Neural cell (in vitro differentiated cells): ENCODE results near the gene EPHA8. TPM values are rescaled to one million over a fixed set of nuclear protein-coding genes. Genes with fewer than 3 reads are reported as not detected.

Experiments used
- H2AFZ ChIP-seq: fragments of 200-600, 300-800 bp; sonication (generic), shearing (Covaris generic); 2 replicates; pipeline ENCODE4 v1.6.0; 2014; ENCODE audit warnings: low read depth, mild to moderate bottlenecking, antibody characterized with exemption, low read length, moderate library complexity
- H3F3A ChIP-seq: fragments of 200-600 bp; shearing (Covaris generic); 2 replicates; pipeline ENCODE4 v1.6.1; 2016; ENCODE audit warnings: mild to moderate bottlenecking, moderate library complexity, mixed read lengths, antibody characterized with exemption, low read length; ENCODE audit not compliant: insufficient read depth, poor library complexity, severe bottlenecking
- H3K27ac ChIP-seq: fragments of 200-600, 300-800 bp; sonication (generic), shearing (Covaris generic); 2 replicates; pipeline ENCODE4 v1.5.1; 2014; ENCODE audit warnings: mild to moderate bottlenecking, low read length, moderate library complexity
- H3K27me3 ChIP-seq: fragments of 300-800, 200-600 bp; sonication (generic), shearing (Covaris generic); 2 replicates; pipeline ENCODE4 v1.6.0; 2014; ENCODE audit warnings: mild to moderate bottlenecking, low read depth, low read length, moderate library complexity; ENCODE audit not compliant: insufficient read depth
- H3K36me3 ChIP-seq: fragments of 300-800, 200-600 bp; sonication (generic), shearing (Covaris generic); 2 replicates; pipeline ENCODE4 v1.5.1; 2014; ENCODE audit warnings: mild to moderate bottlenecking, antibody characterized with exemption, low read length, moderate library complexity; ENCODE audit not compliant: insufficient read depth
- H3K4me2 ChIP-seq: fragments of 300-800, 200-600 bp; sonication (generic), shearing (Covaris generic); 2 replicates; pipeline ENCODE4 v1.6.0; 2014; ENCODE audit warnings: mild to moderate bottlenecking, low read length
- H3K4me3 ChIP-seq: fragments of 300-800, 200-600 bp; sonication (generic), shearing (Covaris generic); 2 replicates; pipeline ENCODE4 v1.5.1; 2014; ENCODE audit warnings: mild to moderate bottlenecking, low read length, moderate library complexity
- H3K79me2 ChIP-seq: fragments of 200-600 bp; shearing (Covaris generic); replicated peaks from 2 replicates; pipeline ENCODE4 v1.6.0; 2014; ENCODE audit warnings: mild to moderate bottlenecking, low read length, moderate library complexity; ENCODE audit not compliant: insufficient read depth
- H3K9ac ChIP-seq: fragments of 300-800, 200-600 bp; sonication (generic), shearing (Covaris generic); 2 replicates; pipeline ENCODE4 v1.6.1; 2016; ENCODE audit warnings: mild to moderate bottlenecking, low read length, mixed read lengths
- H3K9me2 ChIP-seq: fragments of 200-600 bp; shearing (Covaris generic); 2 replicates; pipeline ENCODE4 v1.6.1; 2016; ENCODE audit warnings: mild to moderate bottlenecking, low read length, mixed read lengths; ENCODE audit not compliant: insufficient read depth
- H3K9me3 ChIP-seq: fragments of 200-600, 300-800 bp; sonication (generic), shearing (Covaris generic); 2 replicates; pipeline ENCODE4 v1.6.1; 2016; ENCODE audit warnings: mild to moderate bottlenecking, mixed run types, low read length, moderate library complexity, mixed read lengths
- H4K20me1 ChIP-seq: fragments of 200-600 bp; shearing (Covaris generic); 2 replicates; pipeline ENCODE4 v1.6.1; 2016; ENCODE audit warnings: mild to moderate bottlenecking, mixed run types; ENCODE audit not compliant: insufficient read depth
- EP300 ChIP-seq: fragments of 450-650 bp; conservative IDR thresholded peaks from 2 replicates; pipeline ENCODE4 v1.6.1; 2014; ENCODE audit warnings: antibody characterized with exemption, mild to moderate bottlenecking, moderate library complexity; ENCODE audit not compliant: poor library complexity, severe bottlenecking
- EZH2 ChIP-seq: fragments of 200-600, 300-800 bp; shearing (Covaris generic), sonication (generic); IDR thresholded peaks from 2 replicates; pipeline ENCODE4 v1.6.1; 2014; ENCODE audit warnings: antibody characterized with exemption, low read length, borderline replicate concordance, mild to moderate bottlenecking; ENCODE audit not compliant: insufficient read depth, poor library complexity, severe bottlenecking
- MXI1 ChIP-seq: fragments of 450-650 bp; conservative IDR thresholded peaks from 2 replicates; pipeline ENCODE4 v1.6.1; 2014; ENCODE audit warnings: antibody characterized with exemption, mild to moderate bottlenecking; ENCODE audit not compliant: poor library complexity, severe bottlenecking
- POLR2AphosphoS5 ChIP-seq: IDR thresholded peaks from 2 replicates; pipeline ENCODE4 v1.6.1; 2012
- RAD21 ChIP-seq: fragments of 450-650 bp; conservative IDR thresholded peaks from 2 replicates; pipeline ENCODE4 v1.6.1; 2014; ENCODE audit warnings: antibody characterized with exemption, mild to moderate bottlenecking, moderate library complexity
- SMC3 ChIP-seq: fragments of 450-650 bp; conservative IDR thresholded peaks from 2 replicates; pipeline ENCODE4 v1.6.1; 2014; ENCODE audit warnings: antibody characterized with exemption, mild to moderate bottlenecking, moderate library complexity; ENCODE audit not compliant: poor library complexity
- TAF1 ChIP-seq: IDR thresholded peaks from 2 replicates; pipeline ENCODE4 v1.6.1; 2012; ENCODE audit warnings: low read depth
- polyA plus RNA-seq: library from polyadenylated mRNA; depleted of rRNA; stranded (reverse); fragments of >200 nt; gene quantifications from 2 replicates; pipeline ENCODE4 v1.2.3, GENCODE V29; 2014
- TF ChIP-seq, protein P1 (sequence below): IDR thresholded peaks from 2 replicates; pipeline ENCODE4 v1.6.1; 2012; ENCODE audit warnings: borderline replicate concordance
- TF ChIP-seq, protein P2 (sequence below): fragments of 450-650 bp; IDR thresholded peaks from 2 replicates; pipeline ENCODE4 v1.5.1; 2014; ENCODE audit warnings: antibody characterized with exemption, mild to moderate bottlenecking, moderate library complexity; ENCODE audit not compliant: poor library complexity, severe bottlenecking

EPHA8 gene
- polyA plus RNA-seq, 1 donor from 2014 or later = 4.7 TPM

DNA sequence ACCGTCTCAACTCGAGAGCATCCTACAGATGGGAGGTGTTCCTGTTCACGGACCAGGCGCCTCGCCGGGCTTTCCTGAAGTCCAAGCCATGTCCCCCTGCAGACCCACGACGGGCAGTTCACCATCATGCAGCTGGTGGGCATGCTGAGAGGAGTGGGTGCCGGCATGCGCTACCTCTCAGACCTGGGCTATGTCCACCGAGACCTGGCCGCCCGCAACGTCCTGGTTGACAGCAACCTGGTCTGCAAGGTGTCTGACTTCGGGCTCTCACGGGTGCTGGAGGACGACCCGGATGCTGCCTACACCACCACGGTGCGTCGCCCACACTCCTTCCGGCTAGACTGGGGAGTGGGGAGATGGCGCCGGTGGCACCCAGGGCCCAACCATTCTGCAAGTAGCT, 35.4 kb downstream of the EPHA8 start:
- TF ChIP-seq, protein P1, sequence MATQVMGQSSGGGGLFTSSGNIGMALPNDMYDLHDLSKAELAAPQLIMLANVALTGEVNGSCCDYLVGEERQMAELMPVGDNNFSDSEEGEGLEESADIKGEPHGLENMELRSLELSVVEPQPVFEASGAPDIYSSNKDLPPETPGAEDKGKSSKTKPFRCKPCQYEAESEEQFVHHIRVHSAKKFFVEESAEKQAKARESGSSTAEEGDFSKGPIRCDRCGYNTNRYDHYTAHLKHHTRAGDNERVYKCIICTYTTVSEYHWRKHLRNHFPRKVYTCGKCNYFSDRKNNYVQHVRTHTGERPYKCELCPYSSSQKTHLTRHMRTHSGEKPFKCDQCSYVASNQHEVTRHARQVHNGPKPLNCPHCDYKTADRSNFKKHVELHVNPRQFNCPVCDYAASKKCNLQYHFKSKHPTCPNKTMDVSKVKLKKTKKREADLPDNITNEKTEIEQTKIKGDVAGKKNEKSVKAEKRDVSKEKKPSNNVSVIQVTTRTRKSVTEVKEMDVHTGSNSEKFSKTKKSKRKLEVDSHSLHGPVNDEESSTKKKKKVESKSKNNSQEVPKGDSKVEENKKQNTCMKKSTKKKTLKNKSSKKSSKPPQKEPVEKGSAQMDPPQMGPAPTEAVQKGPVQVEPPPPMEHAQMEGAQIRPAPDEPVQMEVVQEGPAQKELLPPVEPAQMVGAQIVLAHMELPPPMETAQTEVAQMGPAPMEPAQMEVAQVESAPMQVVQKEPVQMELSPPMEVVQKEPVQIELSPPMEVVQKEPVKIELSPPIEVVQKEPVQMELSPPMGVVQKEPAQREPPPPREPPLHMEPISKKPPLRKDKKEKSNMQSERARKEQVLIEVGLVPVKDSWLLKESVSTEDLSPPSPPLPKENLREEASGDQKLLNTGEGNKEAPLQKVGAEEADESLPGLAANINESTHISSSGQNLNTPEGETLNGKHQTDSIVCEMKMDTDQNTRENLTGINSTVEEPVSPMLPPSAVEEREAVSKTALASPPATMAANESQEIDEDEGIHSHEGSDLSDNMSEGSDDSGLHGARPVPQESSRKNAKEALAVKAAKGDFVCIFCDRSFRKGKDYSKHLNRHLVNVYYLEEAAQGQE = no peak
- TF ChIP-seq EZH2 = no peak
- TF ChIP-seq SMC3 = no peak
- TF ChIP-seq EP300 = no peak
- no peak for TF ChIP-seq RAD21
- no peak for TF ChIP-seq MXI1
- TF ChIP-seq, protein P2, sequence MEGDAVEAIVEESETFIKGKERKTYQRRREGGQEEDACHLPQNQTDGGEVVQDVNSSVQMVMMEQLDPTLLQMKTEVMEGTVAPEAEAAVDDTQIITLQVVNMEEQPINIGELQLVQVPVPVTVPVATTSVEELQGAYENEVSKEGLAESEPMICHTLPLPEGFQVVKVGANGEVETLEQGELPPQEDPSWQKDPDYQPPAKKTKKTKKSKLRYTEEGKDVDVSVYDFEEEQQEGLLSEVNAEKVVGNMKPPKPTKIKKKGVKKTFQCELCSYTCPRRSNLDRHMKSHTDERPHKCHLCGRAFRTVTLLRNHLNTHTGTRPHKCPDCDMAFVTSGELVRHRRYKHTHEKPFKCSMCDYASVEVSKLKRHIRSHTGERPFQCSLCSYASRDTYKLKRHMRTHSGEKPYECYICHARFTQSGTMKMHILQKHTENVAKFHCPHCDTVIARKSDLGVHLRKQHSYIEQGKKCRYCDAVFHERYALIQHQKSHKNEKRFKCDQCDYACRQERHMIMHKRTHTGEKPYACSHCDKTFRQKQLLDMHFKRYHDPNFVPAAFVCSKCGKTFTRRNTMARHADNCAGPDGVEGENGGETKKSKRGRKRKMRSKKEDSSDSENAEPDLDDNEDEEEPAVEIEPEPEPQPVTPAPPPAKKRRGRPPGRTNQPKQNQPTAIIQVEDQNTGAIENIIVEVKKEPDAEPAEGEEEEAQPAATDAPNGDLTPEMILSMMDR = no peak
- no peak for TF ChIP-seq TAF1
- no peak for TF ChIP-seq POLR2AphosphoS5
- H3K9ac ChIP-seq = no peak overlapping the region

DNA sequence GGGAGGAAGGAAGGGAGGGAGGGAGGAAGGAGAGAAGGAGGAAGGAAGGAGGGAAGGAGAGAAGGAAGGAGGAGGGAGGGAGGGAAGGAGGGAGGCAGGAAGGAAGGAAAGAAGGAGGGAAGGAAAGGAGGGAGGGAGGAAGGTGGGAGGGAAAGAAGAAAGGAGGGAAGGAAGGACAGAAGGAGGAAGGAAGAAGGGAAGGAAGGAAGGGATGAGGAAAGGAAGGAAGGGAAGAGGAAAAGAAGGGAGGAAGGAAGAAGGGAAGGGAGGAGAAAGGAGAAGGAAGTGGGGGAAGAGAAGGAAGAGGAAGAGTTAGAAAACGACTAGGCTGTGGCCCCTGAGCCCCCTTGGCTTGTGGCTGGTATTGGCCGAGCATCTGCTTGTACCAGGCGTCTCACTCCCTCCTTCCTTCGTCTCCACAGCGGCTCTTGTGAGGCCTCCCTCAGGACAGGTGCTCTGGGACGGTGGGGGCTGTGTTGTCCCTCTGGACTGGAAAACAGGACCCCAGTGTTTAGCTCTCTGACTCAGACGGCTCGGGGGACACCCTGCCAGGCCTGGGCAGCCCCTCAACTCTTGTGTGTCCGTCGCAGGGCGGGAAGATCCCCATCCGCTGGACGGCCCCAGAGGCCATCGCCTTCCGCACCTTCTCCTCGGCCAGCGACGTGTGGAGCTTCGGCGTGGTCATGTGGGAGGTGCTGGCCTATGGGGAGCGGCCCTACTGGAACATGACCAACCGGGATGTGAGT, 37.0 kb downstream of the EPHA8 start:
- Histone ChIP-seq H3K36me3 (no peaks in the 10 kb centered on the region), H3K9me2 (no peaks in the 10 kb centered on the region), H3K27me3 (peaks cover 11% of the 10 kb centered on the region), H3K9me3 (no peaks in the 10 kb centered on the region), H3K4me3 (no peak overlapping the region), H3F3A (no peaks in the 10 kb centered on the region), H3K79me2 (no peaks in the 10 kb centered on the region), H3K27ac (no peak overlapping the region), H4K20me1 (no peaks in the 10 kb centered on the region), H3K9ac (no peak overlapping the region), H2AFZ (no peak overlapping the region), H3K4me2 (no peak overlapping the region)
- TF ChIP-seq SMC3 (no peak), TAF1 (no peak), RAD21 (no peak), MXI1 (no peak)
- TF ChIP-seq, protein P2 = no peak

More for the DNA sequence above, 35.4 kb downstream of the EPHA8 start:
- H3K9me3 ChIP-seq = no peaks in the 10 kb centered on the region
- H3K36me3 ChIP-seq = no peaks in the 10 kb centered on the region
- no peak overlapping the region for H3K4me2 ChIP-seq
- no peak overlapping the region for H3K4me3 ChIP-seq
- no peaks in the 10 kb centered on the region for H3F3A ChIP-seq
- no peaks in the 10 kb centered on the region for H3K79me2 ChIP-seq
- H3K27ac ChIP-seq = no peak overlapping the region
- no peak overlapping the region for H2AFZ ChIP-seq
- no peaks in the 10 kb centered on the region for H3K27me3 ChIP-seq
- H4K20me1 ChIP-seq = no peaks in the 10 kb centered on the region
- H3K9me2 ChIP-seq = no peaks in the 10 kb centered on the region
